ENCODE data around the gene KCTD1.

KCTD1 gene

GRCh38 chr18:26568926-26569665, 20.7 kb upstream of the KCTD1 start:
- H3K27me3 ChIP-seq (ENCODE audit: low read depth, low read length), result no peaks in the 10 kb centered on the region
- H3K27ac ChIP-seq (ENCODE audit: low read length), result no peak overlapping the region
- H3K4me2 ChIP-seq (ENCODE audit: low read length), result no peak overlapping the region

GRCh38 chr18:26568513-26568912, 20.2 kb upstream of the KCTD1 start:
- H3K4me2 ChIP-seq (ENCODE audit: low read length), result no peak overlapping the region

More at GRCh38 chr18:26568926-26569665, 20.7 kb upstream of the KCTD1 start:
- H3K4me3 ChIP-seq (ENCODE audit: low read length), result no peak overlapping the region
- H2AFZ ChIP-seq (ENCODE audit: low read depth, low read length), result no peak overlapping the region
- H3K36me3 ChIP-seq (replicated peaks; ENCODE audit: low read depth, low read length), result no peaks in the 10 kb centered on the region
- H3K9me3 ChIP-seq (ENCODE audit: insufficient read depth, low read length), result no peaks in the 10 kb centered on the region
- H3K79me2 ChIP-seq (ENCODE audit: low read length), result no peaks in the 10 kb centered on the region
- H3K4me1 ChIP-seq (ENCODE audit: low read length), result 0 out of 2 replicates have a peak, but pooled peaks cover 4% of the 10 kb centered on the region
- H3K9ac ChIP-seq (ENCODE audit: low read length), result no peak overlapping the region
- TF ChIP-seq EZH2phosphoT487 (IDR thresholded peaks at IDR 0.05; ENCODE audit: low read depth) (no peak), CTCF (IDR thresholded peaks at IDR 0.05; ENCODE audit: low read depth, low read length) (no peak)
- H4K20me1 ChIP-seq (ENCODE audit: insufficient read depth, low read length), result no peaks in the 10 kb centered on the region

GRCh38 chr18:26566874-26567555, 18.7 kb upstream of the KCTD1 start:
- Histone ChIP-seq H3K4me1 (ENCODE audit: low read length) (peaks cover 5% of the 10 kb centered on the region; the same call in 1 of the 2 replicates), H4K20me1 (ENCODE audit: insufficient read depth, low read length) (no peaks in the 10 kb centered on the region), H3K9me3 (ENCODE audit: insufficient read depth, low read length) (no peaks in the 10 kb centered on the region), H2AFZ (ENCODE audit: low read depth, low read length) (no peak overlapping the region), H3K27me3 (ENCODE audit: low read depth, low read length) (no peaks in the 10 kb centered on the region), H3K36me3 (replicated peaks; ENCODE audit: low read depth, low read length) (no peaks in the 10 kb centered on the region), H3K9ac (ENCODE audit: low read length) (no peak overlapping the region), H3K79me2 (ENCODE audit: low read length) (no peaks in the 10 kb centered on the region), H3K4me3 (ENCODE audit: low read length) (no peak overlapping the region), H3K4me2 (ENCODE audit: low read length) (no peak overlapping the region), H3K27ac (ENCODE audit: low read length) (no peak overlapping the region)
- no peak for TF ChIP-seq CTCF (IDR thresholded peaks at IDR 0.05; ENCODE audit: low read depth, low read length)
- no peak for TF ChIP-seq EZH2phosphoT487 (IDR thresholded peaks at IDR 0.05; ENCODE audit: low read depth)

More at GRCh38 chr18:26568513-26568912, 20.2 kb upstream of the KCTD1 start:
- H3K9ac ChIP-seq (ENCODE audit: low read length), result no peak overlapping the region
- H2AFZ ChIP-seq (ENCODE audit: low read depth, low read length), result no peak overlapping the region
- no peaks in the 10 kb centered on the region for H3K79me2 ChIP-seq (ENCODE audit: low read length)
- H3K27ac ChIP-seq (ENCODE audit: low read length), result no peak overlapping the region
- 0 out of 2 replicates have a peak, but pooled peaks cover 4% of the 10 kb centered on the region for H3K4me1 ChIP-seq (ENCODE audit: low read length)
- no peaks in the 10 kb centered on the region for H4K20me1 ChIP-seq (ENCODE audit: insufficient read depth, low read length)
- no peak for TF ChIP-seq CTCF (IDR thresholded peaks at IDR 0.05; ENCODE audit: low read depth, low read length)
- TF ChIP-seq EZH2phosphoT487 (IDR thresholded peaks at IDR 0.05; ENCODE audit: low read depth), result no peak
- no peaks in the 10 kb centered on the region for H3K9me3 ChIP-seq (ENCODE audit: insufficient read depth, low read length)
- no peaks in the 10 kb centered on the region for H3K27me3 ChIP-seq (ENCODE audit: low read depth, low read length)
- H3K36me3 ChIP-seq (replicated peaks; ENCODE audit: low read depth, low read length), result no peaks in the 10 kb centered on the region
- no peak overlapping the region for H3K4me3 ChIP-seq (ENCODE audit: low read length)

GRCh38 chr18:26565514-26565913, 17.2 kb upstream of the KCTD1 start:
- H3K4me1 ChIP-seq (ENCODE audit: low read length), result peaks cover 10% of the 10 kb centered on the region; the same call in 1 of the 2 replicates
- H3K27ac ChIP-seq (ENCODE audit: low read length), result no peak overlapping the region
- no peak overlapping the region for H3K4me3 ChIP-seq (ENCODE audit: low read length)
- H3K27me3 ChIP-seq (ENCODE audit: low read depth, low read length), result no peaks in the 10 kb centered on the region
- H3K9me3 ChIP-seq (ENCODE audit: insufficient read depth, low read length), result no peaks in the 10 kb centered on the region
- H4K20me1 ChIP-seq (ENCODE audit: insufficient read depth, low read length), result no peaks in the 10 kb centered on the region
- no peaks in the 10 kb centered on the region for H3K79me2 ChIP-seq (ENCODE audit: low read length)
- no peaks in the 10 kb centered on the region for H3K36me3 ChIP-seq (replicated peaks; ENCODE audit: low read depth, low read length)
- no peak overlapping the region for H2AFZ ChIP-seq (ENCODE audit: low read depth, low read length)
- TF ChIP-seq EZH2phosphoT487 (IDR thresholded peaks at IDR 0.05; ENCODE audit: low read depth), result no peak
- TF ChIP-seq CTCF (IDR thresholded peaks at IDR 0.05; ENCODE audit: low read depth, low read length), result no peak
- H3K4me2 ChIP-seq (ENCODE audit: low read length), result no peak overlapping the region
- no peak overlapping the region for H3K9ac ChIP-seq (ENCODE audit: low read length)
